ENCODE measurements around the gene IL34. TPM values are rescaled to one million over a fixed set of nuclear protein-coding genes. Genes with fewer than 3 reads are reported as not detected.
"Not testable (repeated sequence)": the region's sequence is repeated elsewhere in the genome, so short reads cannot be mapped to it uniquely, and the experiment has no call there.

The IL34 gene
- total and polyA plus RNA-seq, 3 experiments from 2014 or later, result not detected

- H3K9me3 ChIP-seq (ENCODE audit: low read length), result no peaks in the 10 kb centered on the region
- no peak for DNase-seq
- H3K4me1 ChIP-seq (ENCODE audit: insufficient read depth, low read length), result no peaks in the 10 kb centered on the region
- CTCF ChIA-PET, result interaction anchor here (1.0 kb wide), 1 partner anchor 14 kb away, joined by 4 read pairs; no protein-coding TSS in a partner anchor
- H3K27ac Mint-ChIP-seq, result no peak overlapping the region
- POLR2A ChIA-PET, result no interaction called here
- no peaks in the 10 kb centered on the region for H3K9me3 Mint-ChIP-seq
- no peaks in the 10 kb centered on the region for H3K36me3 Mint-ChIP-seq
- H3K4me1 Mint-ChIP-seq, result no peaks in the 10 kb centered on the region
- no peak overlapping the region for H3K4me3 ChIP-seq (ENCODE audit: low read length)
- no peaks in the 10 kb centered on the region for H3K36me3 ChIP-seq (ENCODE audit: insufficient read depth, low read length)
- H3K27me3 Mint-ChIP-seq, result peaks cover 10 to 11% of the 10 kb centered on the region in 2 donors
- H3K27me3 ChIP-seq (ENCODE audit: insufficient read depth, low read length, poor library complexity, severe bottlenecking), result no peaks in the 10 kb centered on the region
- no peak overlapping the region for H3K27ac ChIP-seq (ENCODE audit: low read depth, low read length)
- no peak overlapping the region for H3K4me3 Mint-ChIP-seq
These were observed 7.3 kb upstream of the IL34 start for GRCh38 chr16:70638814-70639792.

GRCh38 chr16:70642633-70643032 is 3.7 kb upstream of the IL34 start:
- CTCF ChIA-PET, result no interaction called here

GRCh38 chr16:70643264-70643663 is 3.1 kb upstream of the IL34 start:
- CTCF ChIA-PET; H3K36me3 ChIP-seq (ENCODE audit: insufficient read depth, low read length); H3K27ac Mint-ChIP-seq; POLR2A ChIA-PET; H3K9me3 ChIP-seq (ENCODE audit: low read length); H3K27me3 ChIP-seq (ENCODE audit: insufficient read depth, low read length, poor library complexity, severe bottlenecking); DNase-seq; H3K4me1 ChIP-seq (ENCODE audit: insufficient read depth, low read length); H3K4me1 Mint-ChIP-seq; H3K36me3 Mint-ChIP-seq; H3K4me3 ChIP-seq (ENCODE audit: low read length); H3K4me3 Mint-ChIP-seq; H3K27ac ChIP-seq (ENCODE audit: low read depth, low read length); H3K9me3 Mint-ChIP-seq: not testable (repeated sequence)
- peaks cover 10 to 11% of the 10 kb centered on the region in 2 donors for H3K27me3 Mint-ChIP-seq

More at GRCh38 chr16:70642633-70643032, 3.7 kb upstream of the IL34 start:
- Mint-ChIP-seq H3K4me1 (no peaks in the 10 kb centered on the region), H3K4me3 (no peak overlapping the region), H3K27me3 (peaks cover 10 to 11% of the 10 kb centered on the region in 2 donors), H3K36me3 (no peaks in the 10 kb centered on the region), H3K27ac (no peak overlapping the region), H3K9me3 (no peaks in the 10 kb centered on the region)
- Histone ChIP-seq H3K27ac (ENCODE audit: low read depth, low read length) (no peak overlapping the region), H3K4me3 (ENCODE audit: low read length) (no peak overlapping the region), H3K36me3 (ENCODE audit: insufficient read depth, low read length) (no peaks in the 10 kb centered on the region), H3K27me3 (ENCODE audit: insufficient read depth, low read length, poor library complexity, severe bottlenecking) (no peaks in the 10 kb centered on the region), H3K4me1 (ENCODE audit: insufficient read depth, low read length) (no peaks in the 10 kb centered on the region), H3K9me3 (ENCODE audit: low read length) (no peaks in the 10 kb centered on the region)
- POLR2A ChIA-PET, result no interaction called here
- no peak for DNase-seq

- no peak overlapping the region for H3K4me3 ChIP-seq (ENCODE audit: low read length)
- no peak overlapping the region for H3K27ac ChIP-seq (ENCODE audit: low read depth, low read length)
- DNase-seq, result no peak
- no peak overlapping the region for H3K4me3 Mint-ChIP-seq
- H3K9me3 Mint-ChIP-seq, result no peaks in the 10 kb centered on the region
- H3K27me3 Mint-ChIP-seq, result peaks cover 7 to 10% of the 10 kb centered on the region in 2 donors
- POLR2A ChIA-PET, result no interaction called here
- no peaks in the 10 kb centered on the region for H3K27me3 ChIP-seq (ENCODE audit: insufficient read depth, low read length, poor library complexity, severe bottlenecking)
- no peaks in the 10 kb centered on the region for H3K36me3 Mint-ChIP-seq
- no peaks in the 10 kb centered on the region for H3K36me3 ChIP-seq (ENCODE audit: insufficient read depth, low read length)
- H3K4me1 Mint-ChIP-seq, result no peaks in the 10 kb centered on the region
- CTCF ChIA-PET, result no interaction called here
- peak overlapping the region in 1 of 8 donors; percentile 69 for H3K27ac Mint-ChIP-seq
- no peaks in the 10 kb centered on the region for H3K9me3 ChIP-seq (ENCODE audit: low read length)
- no peaks in the 10 kb centered on the region for H3K4me1 ChIP-seq (ENCODE audit: insufficient read depth, low read length)
These were observed 1.4 kb upstream of the IL34 start for GRCh38 chr16:70644763-70645597.

GRCh38 chr16:70647441-70648359 is 1.3 kb downstream of the IL34 start:
- ChIA-PET CTCF (interaction anchor here (0.7 kb wide), 1 partner anchor 131 kb away, joined by 3 read pairs; no protein-coding TSS in a partner anchor), POLR2A (no interaction called here)
- Histone ChIP-seq H3K4me3 (ENCODE audit: low read length) (no peak overlapping the region), H3K36me3 (ENCODE audit: insufficient read depth, low read length) (no peaks in the 10 kb centered on the region), H3K4me1 (ENCODE audit: insufficient read depth, low read length) (no peaks in the 10 kb centered on the region), H3K27ac (ENCODE audit: low read depth, low read length) (no peak overlapping the region), H3K27me3 (ENCODE audit: insufficient read depth, low read length, poor library complexity, severe bottlenecking) (no peaks in the 10 kb centered on the region), H3K9me3 (ENCODE audit: low read length) (no peaks in the 10 kb centered on the region)
- H3K4me1 Mint-ChIP-seq, result no peaks in the 10 kb centered on the region
- H3K9me3 Mint-ChIP-seq, result no peaks in the 10 kb centered on the region
- H3K4me3 Mint-ChIP-seq, result no peak overlapping the region
- no peak for DNase-seq
- no peaks in the 10 kb centered on the region for H3K36me3 Mint-ChIP-seq
- H3K27ac Mint-ChIP-seq, result peak overlapping the region in 1 of 8 donors; percentile 31
- H3K27me3 Mint-ChIP-seq, result peaks cover under 1 to 3% of the 10 kb centered on the region in 2 donors

GRCh38 chr16:70648606-70649005 is 2.2 kb downstream of the IL34 start:
- H3K36me3 Mint-ChIP-seq, result no peaks in the 10 kb centered on the region
- Histone ChIP-seq H3K27me3 (ENCODE audit: insufficient read depth, low read length, poor library complexity, severe bottlenecking) (no peaks in the 10 kb centered on the region), H3K4me1 (ENCODE audit: insufficient read depth, low read length) (no peaks in the 10 kb centered on the region), H3K9me3 (ENCODE audit: low read length) (no peaks in the 10 kb centered on the region), H3K36me3 (ENCODE audit: insufficient read depth, low read length) (no peaks in the 10 kb centered on the region), H3K27ac (ENCODE audit: low read depth, low read length) (no peak overlapping the region), H3K4me3 (ENCODE audit: low read length) (no peak overlapping the region)
- H3K9me3 Mint-ChIP-seq, result no peaks in the 10 kb centered on the region
- H3K27me3 Mint-ChIP-seq, result peaks cover 0 to 2% of the 10 kb centered on the region in 2 donors
- ChIA-PET POLR2A (no interaction called here), CTCF (interaction anchor here (0.7 kb wide), 1 partner anchor 130 kb away, joined by 3 read pairs; no protein-coding TSS in a partner anchor)
- peaks cover under 1 to 1% (median under 1%) of the 10 kb centered on the region in 3 donors for H3K4me1 Mint-ChIP-seq
- H3K27ac Mint-ChIP-seq, result peak overlapping the region in 1 of 8 donors; percentile 47
- no peak overlapping the region for H3K4me3 Mint-ChIP-seq
- no peak for DNase-seq

GRCh38 chr16:70649300-70649699 is 2.9 kb downstream of the IL34 start:
- Histone ChIP-seq H3K27ac (ENCODE audit: low read depth, low read length) (no peak overlapping the region), H3K36me3 (ENCODE audit: insufficient read depth, low read length) (no peaks in the 10 kb centered on the region), H3K9me3 (ENCODE audit: low read length) (no peaks in the 10 kb centered on the region), H3K4me1 (ENCODE audit: insufficient read depth, low read length) (peaks cover 5% of the 10 kb centered on the region), H3K27me3 (ENCODE audit: insufficient read depth, low read length, poor library complexity, severe bottlenecking) (no peaks in the 10 kb centered on the region), H3K4me3 (ENCODE audit: low read length) (no peak overlapping the region)
- no peak for DNase-seq
- Mint-ChIP-seq H3K9me3 (no peaks in the 10 kb centered on the region), H3K27me3 (peaks cover 0 to 2% of the 10 kb centered on the region in 2 donors), H3K27ac (no peak overlapping the region), H3K36me3 (no peaks in the 10 kb centered on the region), H3K4me3 (no peak overlapping the region), H3K4me1 (peaks cover 4 to 5% (median 5%) of the 10 kb centered on the region in 3 donors)
- POLR2A ChIA-PET, result no interaction called here
- CTCF ChIA-PET, result no interaction called here

Data from CD8-positive, alpha-beta memory T cell (primary cell).